Ovary (tissue), 3 donors: Measurements from ENCODE around the gene SYT17.

ENCODE experiments used
- EP300 ChIP-seq: sonication (generic); formaldehyde crosslinking; IDR thresholded peaks from one replicate; pipeline ENCODE4 v1.6.1; 2017; ENCODE audit warnings: antibody characterized with exemption
- TF ChIP-seq, protein P1 (sequence below), 3 donors: fragments of 450-650 bp in 2 of 3; fragments of 200-600 bp in 1 of 3; IDR thresholded peaks; one replicate each; pipeline versions ENCODE4 v1.5.1 to v1.8.0; 2016 to 2022; ENCODE audit warnings: antibody characterized with exemption in 3 of 3, mild to moderate bottlenecking in 1 of 3
- donor health status: DM: no; HTN: no; CAD: no.

DNA sequence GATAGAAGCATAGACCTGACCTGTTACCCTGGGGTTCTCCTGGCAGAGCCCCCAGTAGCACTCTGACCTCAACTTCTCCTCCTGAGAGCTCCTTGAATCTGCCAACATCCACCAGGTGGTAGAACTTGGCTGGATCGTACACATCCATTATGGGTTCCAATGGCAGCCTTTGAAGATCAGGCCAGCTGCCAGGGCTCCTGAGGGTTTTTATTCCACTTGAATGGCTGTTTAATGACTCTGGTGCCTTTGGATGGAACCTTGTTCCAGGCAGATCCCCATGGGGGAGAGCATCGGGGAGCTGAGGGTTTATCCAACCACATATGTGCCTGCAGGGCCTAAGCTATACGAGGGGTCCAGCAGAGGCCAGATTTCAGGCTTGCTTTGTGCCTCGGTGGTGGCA, 70.4 kb downstream of the SYT17 start:
- TF ChIP-seq EP300: no peak
- TF ChIP-seq, protein P1, sequence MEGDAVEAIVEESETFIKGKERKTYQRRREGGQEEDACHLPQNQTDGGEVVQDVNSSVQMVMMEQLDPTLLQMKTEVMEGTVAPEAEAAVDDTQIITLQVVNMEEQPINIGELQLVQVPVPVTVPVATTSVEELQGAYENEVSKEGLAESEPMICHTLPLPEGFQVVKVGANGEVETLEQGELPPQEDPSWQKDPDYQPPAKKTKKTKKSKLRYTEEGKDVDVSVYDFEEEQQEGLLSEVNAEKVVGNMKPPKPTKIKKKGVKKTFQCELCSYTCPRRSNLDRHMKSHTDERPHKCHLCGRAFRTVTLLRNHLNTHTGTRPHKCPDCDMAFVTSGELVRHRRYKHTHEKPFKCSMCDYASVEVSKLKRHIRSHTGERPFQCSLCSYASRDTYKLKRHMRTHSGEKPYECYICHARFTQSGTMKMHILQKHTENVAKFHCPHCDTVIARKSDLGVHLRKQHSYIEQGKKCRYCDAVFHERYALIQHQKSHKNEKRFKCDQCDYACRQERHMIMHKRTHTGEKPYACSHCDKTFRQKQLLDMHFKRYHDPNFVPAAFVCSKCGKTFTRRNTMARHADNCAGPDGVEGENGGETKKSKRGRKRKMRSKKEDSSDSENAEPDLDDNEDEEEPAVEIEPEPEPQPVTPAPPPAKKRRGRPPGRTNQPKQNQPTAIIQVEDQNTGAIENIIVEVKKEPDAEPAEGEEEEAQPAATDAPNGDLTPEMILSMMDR (IDR thresholded peaks at IDR 0.05): no peak
